ENCODE results near the gene PTPRK. TPM values are rescaled to one million over a fixed set of nuclear protein-coding genes. Genes with fewer than 3 reads are reported as not detected.

The PTPRK gene
- polyA plus RNA-seq, 1 donor (not counting 4 experiments of a cell fraction or from before 2014, with no cell fraction given): 52.7 TPM

DNA sequence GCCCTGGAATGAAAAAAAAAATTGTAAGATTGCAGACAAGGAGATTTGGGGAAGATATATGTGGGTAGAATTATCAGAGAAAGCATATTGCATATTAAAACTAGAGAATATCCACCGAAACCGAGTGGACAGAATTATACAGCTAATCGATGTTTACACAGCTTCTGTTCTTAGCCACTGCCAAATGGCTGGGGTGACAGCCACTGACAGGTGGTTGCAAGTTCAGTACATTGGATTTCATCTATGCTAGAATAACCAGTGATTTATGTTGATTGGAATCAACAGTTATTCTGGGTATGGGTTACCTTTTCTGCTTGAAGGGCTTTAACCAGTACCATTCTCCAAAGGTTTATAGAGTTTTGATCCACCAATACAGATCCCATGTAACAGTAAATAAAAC lies 571.1 kb downstream of the PTPRK start:
- FAIRE-seq (no peak), DNase-seq (ENCODE audit: low read depth, low spot score) (no peak)
- H3K27me3 ChIP-seq (ENCODE audit: control insufficient read depth, extremely low read depth, insufficient read depth, low read length): no peaks in the 10 kb centered on the region
- H2AFZ ChIP-seq (ENCODE audit: control insufficient read depth, low read length): no peak overlapping the region
- no peaks in the 10 kb centered on the region for H3K4me1 ChIP-seq (ENCODE audit: control insufficient read depth, extremely low read depth, insufficient read depth, low read length)
- TF ChIP-seq CTCF (optimal IDR thresholded peaks at IDR 0.05 in 1 of 3, IDR thresholded peaks at IDR 0.05 in 1 of 3, conservative IDR thresholded peaks at IDR 0.05 in 1 of 3; ENCODE audit: extremely low read depth in 1 of 3, insufficient read depth in 2 of 3, low read length in 3 of 3) (no peak), EZH2 (IDR thresholded peaks at IDR 0.05; ENCODE audit: low read length) (no peak)
- no peak overlapping the region for H3K27ac ChIP-seq (ENCODE audit: control insufficient read depth, insufficient read depth, low read length)
- dilution Hi-C loops (cut with MboI; ENCODE audit: extremely low pct_ligation_motif_present, low sequenced_read_pairs): no loop called here
- H3K4me2 ChIP-seq (ENCODE audit: control insufficient read depth, extremely low read depth, insufficient read depth, low read depth, low read length): no peak overlapping the region
- H3K9ac ChIP-seq (ENCODE audit: control insufficient read depth, extremely low read depth, insufficient read depth, low read length): no peak overlapping the region
- no peaks in the 10 kb centered on the region for H4K20me1 ChIP-seq (ENCODE audit: control insufficient read depth, extremely low read depth, insufficient read depth, low read length)
- no peaks in the 10 kb centered on the region for H3K79me2 ChIP-seq (ENCODE audit: control insufficient read depth, insufficient read depth, low read length)
- H3K9me3 ChIP-seq (ENCODE audit: control insufficient read depth, low read depth, low read length): no peaks in the 10 kb centered on the region
- H3K9me1 ChIP-seq (ENCODE audit: control insufficient read depth, extremely low read depth, insufficient read depth, low read length): no peaks in the 10 kb centered on the region
- no peaks in the 10 kb centered on the region for H3K36me3 ChIP-seq (ENCODE audit: control insufficient read depth in 2 of 2, extremely low read depth in 1 of 2, insufficient read depth in 2 of 2, low read length in 2 of 2)
- H3K4me3 ChIP-seq (ENCODE audit: control insufficient read depth in 2 of 3, extremely low read depth in 1 of 3, insufficient read depth in 2 of 3, low read depth in 1 of 3, low read length in 3 of 3): no peak overlapping the region

DNA sequence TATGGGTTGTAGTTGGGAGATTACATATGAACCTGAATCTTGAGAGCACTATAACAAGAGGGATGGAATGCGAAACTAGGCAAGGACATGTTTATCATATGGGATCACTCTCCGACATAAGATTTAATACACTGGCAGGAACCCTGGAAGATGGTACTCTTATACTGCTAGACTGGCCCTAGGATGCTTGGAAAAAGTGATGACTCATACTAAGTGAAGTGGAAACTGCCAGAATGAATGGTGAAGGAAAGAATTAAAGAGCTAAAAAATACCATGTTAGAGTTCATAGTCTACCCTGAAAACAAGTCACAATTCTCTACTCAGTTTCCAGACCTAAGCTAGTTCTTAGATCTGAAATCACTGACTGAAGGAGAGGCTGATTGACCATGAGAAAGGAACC lies 574.0 kb downstream of the PTPRK start:
- no peaks in the 10 kb centered on the region for H3K36me3 ChIP-seq (ENCODE audit: control insufficient read depth in 2 of 2, extremely low read depth in 1 of 2, insufficient read depth in 2 of 2, low read length in 2 of 2)
- no peak overlapping the region for H3K4me3 ChIP-seq (ENCODE audit: control insufficient read depth in 2 of 3, extremely low read depth in 1 of 3, insufficient read depth in 2 of 3, low read depth in 1 of 3, low read length in 3 of 3)
- dilution Hi-C loops (cut with MboI; ENCODE audit: extremely low pct_ligation_motif_present, low sequenced_read_pairs): no loop called here
- no peak overlapping the region for H3K9ac ChIP-seq (ENCODE audit: control insufficient read depth, extremely low read depth, insufficient read depth, low read length)
- DNase-seq (ENCODE audit: low read depth, low spot score) (no peak), FAIRE-seq (no peak)
- H3K9me1 ChIP-seq (ENCODE audit: control insufficient read depth, extremely low read depth, insufficient read depth, low read length): no peaks in the 10 kb centered on the region
- no peak overlapping the region for H3K4me2 ChIP-seq (ENCODE audit: control insufficient read depth, extremely low read depth, insufficient read depth, low read depth, low read length)
- no peaks in the 10 kb centered on the region for H3K79me2 ChIP-seq (ENCODE audit: control insufficient read depth, insufficient read depth, low read length)
- TF ChIP-seq CTCF (optimal IDR thresholded peaks at IDR 0.05 in 1 of 3, IDR thresholded peaks at IDR 0.05 in 1 of 3, conservative IDR thresholded peaks at IDR 0.05 in 1 of 3; ENCODE audit: extremely low read depth in 1 of 3, insufficient read depth in 2 of 3, low read length in 3 of 3): no peak
- no peak for TF ChIP-seq EZH2 (IDR thresholded peaks at IDR 0.05; ENCODE audit: low read length)
- H3K9me3 ChIP-seq (ENCODE audit: control insufficient read depth, low read depth, low read length): no peaks in the 10 kb centered on the region
- no peak overlapping the region for H2AFZ ChIP-seq (ENCODE audit: control insufficient read depth, low read length)
- no peaks in the 10 kb centered on the region for H4K20me1 ChIP-seq (ENCODE audit: control insufficient read depth, extremely low read depth, insufficient read depth, low read length)
- H3K27ac ChIP-seq (ENCODE audit: control insufficient read depth, insufficient read depth, low read length): no peak overlapping the region
- H3K27me3 ChIP-seq (ENCODE audit: control insufficient read depth, extremely low read depth, insufficient read depth, low read length): no peaks in the 10 kb centered on the region
- no peaks in the 10 kb centered on the region for H3K4me1 ChIP-seq (ENCODE audit: control insufficient read depth, extremely low read depth, insufficient read depth, low read length)

Data from keratinocyte (primary cell).